HepG2 (cell line): ENCODE measurements around the gene AIF1. TPM values are rescaled to one million over a fixed set of nuclear protein-coding genes. Genes with fewer than 3 reads are reported as not detected.

Source experiments
- ATAC-seq: fragments of 200-7000 bp; cut with Tn5 transposase; 3 replicates; pipeline ENCODE4 v1.9.1; 2020; ENCODE audit warnings: mild to moderate bottlenecking, moderate library complexity
- BruUV-seq: library from RNA; stranded (reverse); fragments of 400-500 nt; replicated peaks from 2 replicates; lab custom pipeline; 2021; lab: Mats Ljungman, UMichigan
- CTCF ChIA-PET: fragments of 300-600 bp; formaldehyde crosslinking; extraction: SDS; loops from one replicate; lab custom pipeline; 2021; ENCODE audit warnings: low total read pairs, inconsistent platforms, low intra/inter-chr PET ratio; lab: Yijun Ruan, JAX
- POLR2A ChIA-PET: fragments of 350-600 bp; sonication (Branson Sonifier 250); formaldehyde crosslinking; loops from one replicate; lab custom pipeline; 2020; ENCODE audit warnings: antibody characterized with exemption, inconsistent platforms; lab: Yijun Ruan, JAX
- DNase-seq: peaks from one replicate; pipeline ENCODE4 v3.0.0-alpha.2; 2015; ENCODE audit warnings: low spot score
- FAIRE-seq: peaks from 3 replicates; lab custom pipeline; 2011; peaks lifted over from hg19 to GRCh38; lab: Jason Lieb, UNC
- H2AFZ ChIP-seq: one replicate; pipeline ENCODE4 v1.6.1; 2011; ENCODE audit warnings: low read length, inconsistent platforms
- H3K27ac ChIP-seq: fragments of 300-600 bp; 3 replicates; pipeline ENCODE4 v1.8.0; 2011; ENCODE audit warnings: mixed run types, mild to moderate bottlenecking, mixed read lengths, low read length, inconsistent platforms; ENCODE audit not compliant: insufficient read depth; ENCODE audit errors: extremely low read length
- H3K27me3 ChIP-seq, 2 experiments: fragments of 200-600 bp in 1 of 2; 2 replicates in 1 of 2; 3 replicates in 1 of 2; pipeline versions ENCODE4 v1.6.0 to v1.8.0; 2011; ENCODE audit warnings: low read length in 2 of 2, mild to moderate bottlenecking in 2 of 2, moderate library complexity in 2 of 2, inconsistent platforms in 1 of 2; ENCODE audit not compliant: insufficient read depth in 2 of 2, control insufficient read depth in 1 of 2
- H3K36me3 ChIP-seq, 2 experiments: fragments of 200-600 bp in 1 of 2; replicated peaks in 1 of 2; 2 replicates in 1 of 2; 3 replicates in 1 of 2; pipeline versions ENCODE4 v1.5.1 to v1.8.0; 2011; ENCODE audit warnings: low read length in 2 of 2, inconsistent platforms in 1 of 2; ENCODE audit not compliant: insufficient read depth in 2 of 2, control insufficient read depth in 1 of 2
- H3K4me1 ChIP-seq: 2 replicates; pipeline ENCODE4 v1.5.1; 2012; ENCODE audit warnings: low read length, inconsistent platforms; ENCODE audit not compliant: insufficient read depth
- H3K4me2 ChIP-seq: 2 replicates; pipeline ENCODE4 v1.6.0; 2011; ENCODE audit warnings: low read depth, low read length, inconsistent platforms
- H3K4me3 ChIP-seq, 3 experiments: fragments of 200-600 bp in 1 of 3; sonication (generic), shearing (Covaris generic) in 1 of 3; replicated peaks in 1 of 3; 2 replicates each; pipeline ENCODE4 v1.5.1; 2011 to 2016; ENCODE audit warnings: low read length in 3 of 3, inconsistent platforms in 2 of 3, low read depth in 2 of 3, mild to moderate bottlenecking in 2 of 3, control low read depth in 1 of 3, mixed read lengths in 1 of 3; ENCODE audit not compliant: insufficient read depth in 1 of 3
- H3K79me2 ChIP-seq: one replicate; pipeline ENCODE4 v1.6.1; 2011; ENCODE audit warnings: low read length, inconsistent platforms; ENCODE audit not compliant: insufficient read depth
- H3K9ac ChIP-seq: 2 replicates; pipeline ENCODE4 v1.6.0; 2011; ENCODE audit warnings: mild to moderate bottlenecking, low read depth, low read length, inconsistent platforms; ENCODE audit not compliant: insufficient read depth
- H3K9me3 ChIP-seq: 2 replicates; pipeline ENCODE4 v1.5.1; 2012; ENCODE audit warnings: mild to moderate bottlenecking, low read length
- H4K20me1 ChIP-seq: 2 replicates; pipeline ENCODE4 v1.6.0; 2011; ENCODE audit warnings: inconsistent platforms, mild to moderate bottlenecking, low read length, moderate library complexity; ENCODE audit not compliant: insufficient read depth
- PITX1 ChIP-seq: sonication (generic); formaldehyde crosslinking; IDR thresholded peaks from 2 replicates; pipeline ENCODE4 v1.5.1; 2020; ENCODE audit warnings: mild to moderate bottlenecking, missing genetic modification reagents
- ZNF263 ChIP-seq: sonication (generic); formaldehyde crosslinking; IDR thresholded peaks from 2 replicates; pipeline ENCODE4 v1.4.0; 2020; ENCODE audit warnings: missing genetic modification reagents
- ZNF451 ChIP-seq: sonication (generic); formaldehyde crosslinking; IDR thresholded peaks from 2 replicates; pipeline ENCODE4 v1.5.0; 2020; ENCODE audit warnings: mild to moderate bottlenecking, missing genetic modification reagents
- ZNF513 ChIP-seq: sonication (generic); formaldehyde crosslinking; conservative IDR thresholded peaks from 2 replicates; pipeline ENCODE4 v1.5.0; 2020; ENCODE audit warnings: missing genetic modification reagents
- ZNF589 ChIP-seq: sonication (generic); formaldehyde crosslinking; conservative IDR thresholded peaks from 2 replicates; pipeline ENCODE4 v1.8.0; 2022; ENCODE audit warnings: mild to moderate bottlenecking, moderate library complexity, missing genetic modification reagents
- WGBS: methylation state at CpG from one replicate; pipeline ENCODE4 v1.1.6; 2017; ENCODE audit warnings: low lambda C conversion rate; 5-methylcytosine and 5-hydroxymethylcytosine counted together
- in situ Hi-C: cut with HindIII; loops from 2 replicates; pipeline ENCODE4 v1.10.0; 2017; ENCODE audit warnings: low pct_unique_long_range_greater_than_20kb; ENCODE audit not compliant: extremely low pct_ligation_motif_present
- intact Hi-C: fragments of 100-400 bp; cut with micrococcal nuclease; formaldehyde crosslinking; loops from one replicate; pipeline ENCODE4 v1.10.0; 2022; ENCODE audit not compliant: unreplicated experiment
- polyA plus RNA-seq, 8 experiments: library from polyadenylated mRNA; depleted of rRNA in 3 of 8; stranded (reverse) in 7 of 8; unstranded in 1 of 8; fragments of >200 nt; fragmentation: Illumina TruSeq in 4 of 8; extraction: Trizol in 4 of 8; gene quantifications; 2 replicates each; pipeline versions ENCODE4 v1.2.1 to v1.2.3, GENCODE V29; 2011 to 2016; ENCODE audit warnings: low read depth in 4 of 8, missing spikeins in 1 of 8, mixed read lengths in 1 of 8; ENCODE audit not compliant: insufficient read depth in 1 of 8
- total RNA-seq, 5 experiments: library from RNA; depleted of rRNA; stranded (reverse); fragments of >200 nt; fragmentation: Illumina TruSeq; extraction: Trizol; gene quantifications; 2 replicates each; pipeline ENCODE4 v1.2.3, GENCODE V29; 2016; ENCODE audit warnings: low read depth in 1 of 5

AIF1 gene
- total and polyA plus RNA-seq, 2 of the 13 experiments (the other 11 are each of a cell fraction or from before 2014, with no cell fraction given) = 1.5 TPM; not detected in 1

- no peak for TF ChIP-seq ZNF513 (CRISPR knock-in tag)
Observed at GRCh38 chr6:31581434-31582229, 33.4 kb upstream of the AIF1 start (continued).

DNA sequence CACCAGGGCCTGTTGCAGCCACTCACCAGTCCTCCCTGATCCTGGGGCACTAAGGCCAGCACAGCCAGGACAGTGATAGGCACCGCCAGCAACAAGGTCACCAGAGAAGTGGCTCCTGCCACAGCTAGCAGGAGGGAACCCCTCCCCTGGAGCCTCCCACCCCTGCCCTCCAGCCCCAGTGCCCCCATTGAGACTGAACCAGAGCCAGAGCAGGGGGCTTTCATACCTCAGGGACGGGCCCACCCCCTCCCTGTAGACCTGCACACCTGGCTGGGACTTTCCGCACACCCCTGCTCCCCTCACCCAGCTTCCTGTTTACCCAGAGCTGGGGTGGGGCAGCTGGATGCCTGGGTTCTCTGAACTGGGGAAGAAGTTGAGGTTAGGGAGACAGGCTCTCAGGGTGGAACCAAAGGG is 32.8 kb upstream of the AIF1 start, which contains the start of gene LTB:
TSS of gene LTB (minus strand) at position 195 of the 414 bp plus-strand sequence. CDS start at position 188, 7 bp downstream.
- Histone ChIP-seq H3K79me2 (no peaks in the 10 kb centered on the region), H3K27me3 (peaks cover 7 to 64% of the 10 kb centered on the region in 2 experiments; a peak in 4 of 5 replicates), H3K36me3 (no peaks in the 10 kb centered on the region), H3K4me3 (peak within 1 kb of the TSS; percentile 67 to 88 (median 78)), H2AFZ (peak within 1 kb of the TSS; percentile 64), H3K4me1 (peaks cover 25% of the 10 kb centered on the region), H3K27ac (no peak within 1 kb of the TSS), H4K20me1 (no peaks in the 10 kb centered on the region), H3K9me3 (no peaks in the 10 kb centered on the region), H3K4me2 (peak within 1 kb of the TSS; percentile 99), H3K9ac (peak within 1 kb of the TSS; percentile 65)
- DNase-seq (no peak), FAIRE-seq (no peak), ATAC-seq (peak; percentile 53)
- intact Hi-C loops (loop anchor here (1.0 to 5.0 kb wide), 2 partner anchors 21 to 35 kb away; partner anchors contain the start of genes ATP6V1G2 and NFKBIL1), in situ Hi-C loops (no loop called here)
- WGBS = 28% methylated on average over 3 of the region's 3 CpGs
- no TSS peak for BruUV-seq
- CTCF ChIA-PET = interaction anchor here (3.2 kb wide), 1 partner anchor 16 kb away, joined by 35 read pairs; no protein-coding TSS in a partner anchor
- POLR2A ChIA-PET = interaction anchor here (1.0 to 2.8 kb wide), 4 partner anchors 16 to 245 kb away, joined by 3 to 15 read pairs (median 3); partner anchors contain the start of genes DDX39B and HSPA1B
- TF ChIP-seq ZNF589 (CRISPR knock-in tag) = no peak
- 0 out of 2 replicates have a peak, but pooled peaks have one; percentile 29 for TF ChIP-seq ZNF451 (CRISPR knock-in tag)
- TF ChIP-seq ZNF263 = peak; percentile 50; the same call in 1 of the 2 replicates
- 0 out of 2 replicates have a peak, but pooled peaks have one; percentile 1 for TF ChIP-seq PITX1
